Uterus (tissue), 2 donors: ENCODE measurements around the gene KIRREL3.

Experiments
- POLR2A ChIP-seq, 2 donors: fragments of 450-650 bp; IDR thresholded peaks; one replicate each; pipeline ENCODE4 v1.6.1; 2016; ENCODE audit warnings: antibody characterized with exemption in 2 of 2, mild to moderate bottlenecking in 1 of 2, moderate library complexity in 1 of 2
- TF ChIP-seq, protein P1 (sequence below), 4 experiments: fragments of 200-600 bp in 2 of 4; fragments of 450-650 bp in 2 of 4; sonication (generic) in 2 of 4; IDR thresholded peaks; one replicate each; pipeline ENCODE4 v1.5.1; 2016 to 2019; ENCODE audit warnings: antibody characterized with exemption in 4 of 4, mild to moderate bottlenecking in 2 of 4, moderate library complexity in 1 of 4

DNA sequence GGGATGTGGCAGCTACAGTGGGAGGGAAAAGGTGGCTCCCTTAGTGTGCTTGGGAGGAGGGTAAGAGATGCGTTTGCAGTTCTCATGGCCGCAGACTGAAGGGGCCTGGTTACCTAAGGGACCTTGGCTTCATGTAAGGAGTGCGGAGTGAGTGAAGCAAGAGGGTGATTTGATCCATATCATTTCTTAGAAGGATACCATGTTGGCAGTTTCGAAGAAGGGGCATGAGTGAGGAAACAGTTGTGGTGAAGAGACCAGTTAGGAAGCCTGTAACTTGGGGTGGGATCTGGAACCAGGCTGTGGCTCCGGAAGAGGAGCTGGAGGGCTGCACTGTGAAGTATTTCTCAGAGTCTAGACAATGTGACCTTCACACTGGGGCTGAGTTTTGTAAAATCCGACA is 600.1 kb downstream of the KIRREL3 start:
- TF ChIP-seq, protein P1, sequence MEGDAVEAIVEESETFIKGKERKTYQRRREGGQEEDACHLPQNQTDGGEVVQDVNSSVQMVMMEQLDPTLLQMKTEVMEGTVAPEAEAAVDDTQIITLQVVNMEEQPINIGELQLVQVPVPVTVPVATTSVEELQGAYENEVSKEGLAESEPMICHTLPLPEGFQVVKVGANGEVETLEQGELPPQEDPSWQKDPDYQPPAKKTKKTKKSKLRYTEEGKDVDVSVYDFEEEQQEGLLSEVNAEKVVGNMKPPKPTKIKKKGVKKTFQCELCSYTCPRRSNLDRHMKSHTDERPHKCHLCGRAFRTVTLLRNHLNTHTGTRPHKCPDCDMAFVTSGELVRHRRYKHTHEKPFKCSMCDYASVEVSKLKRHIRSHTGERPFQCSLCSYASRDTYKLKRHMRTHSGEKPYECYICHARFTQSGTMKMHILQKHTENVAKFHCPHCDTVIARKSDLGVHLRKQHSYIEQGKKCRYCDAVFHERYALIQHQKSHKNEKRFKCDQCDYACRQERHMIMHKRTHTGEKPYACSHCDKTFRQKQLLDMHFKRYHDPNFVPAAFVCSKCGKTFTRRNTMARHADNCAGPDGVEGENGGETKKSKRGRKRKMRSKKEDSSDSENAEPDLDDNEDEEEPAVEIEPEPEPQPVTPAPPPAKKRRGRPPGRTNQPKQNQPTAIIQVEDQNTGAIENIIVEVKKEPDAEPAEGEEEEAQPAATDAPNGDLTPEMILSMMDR (IDR thresholded peaks at IDR 0.05), result no peak
- no peak for TF ChIP-seq POLR2A (IDR thresholded peaks at IDR 0.05)
